ENCODE results near the gene CRYBG2.
"Not testable (repeated sequence)": the region's sequence is repeated elsewhere in the genome, so short reads cannot be mapped to it uniquely, and the experiment has no call there.

CRYBG2 gene

DNA sequence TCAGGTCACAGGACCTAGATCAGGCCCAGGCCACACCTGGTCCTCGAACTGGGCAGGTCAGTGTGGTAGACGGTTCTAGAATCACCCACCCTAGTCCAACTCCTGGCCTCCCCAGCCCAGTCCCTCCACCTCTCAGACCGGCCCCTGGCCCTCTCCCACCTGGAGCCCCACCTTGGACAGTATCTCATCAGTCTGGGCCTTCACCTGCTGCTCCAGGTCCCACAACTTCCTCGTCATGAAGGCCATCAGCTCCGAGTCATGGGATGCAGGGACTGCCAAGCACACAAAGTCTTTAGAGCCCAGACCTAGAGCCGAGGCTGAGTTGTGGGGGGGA is 56.2 kb downstream of the CRYBG2 start:
- in situ Hi-C loops (cut with HindIII; ENCODE audit: low pct_unique_long_range_greater_than_20kb, low sequenced_read_pairs) = no loop called here
- no peak for TF ChIP-seq JUND (IDR thresholded peaks at IDR 0.05; ENCODE audit: low read depth)
- DNase-seq (ENCODE audit: low read depth in 1 of 2, low spot score in 1 of 2) = no peak

DNA sequence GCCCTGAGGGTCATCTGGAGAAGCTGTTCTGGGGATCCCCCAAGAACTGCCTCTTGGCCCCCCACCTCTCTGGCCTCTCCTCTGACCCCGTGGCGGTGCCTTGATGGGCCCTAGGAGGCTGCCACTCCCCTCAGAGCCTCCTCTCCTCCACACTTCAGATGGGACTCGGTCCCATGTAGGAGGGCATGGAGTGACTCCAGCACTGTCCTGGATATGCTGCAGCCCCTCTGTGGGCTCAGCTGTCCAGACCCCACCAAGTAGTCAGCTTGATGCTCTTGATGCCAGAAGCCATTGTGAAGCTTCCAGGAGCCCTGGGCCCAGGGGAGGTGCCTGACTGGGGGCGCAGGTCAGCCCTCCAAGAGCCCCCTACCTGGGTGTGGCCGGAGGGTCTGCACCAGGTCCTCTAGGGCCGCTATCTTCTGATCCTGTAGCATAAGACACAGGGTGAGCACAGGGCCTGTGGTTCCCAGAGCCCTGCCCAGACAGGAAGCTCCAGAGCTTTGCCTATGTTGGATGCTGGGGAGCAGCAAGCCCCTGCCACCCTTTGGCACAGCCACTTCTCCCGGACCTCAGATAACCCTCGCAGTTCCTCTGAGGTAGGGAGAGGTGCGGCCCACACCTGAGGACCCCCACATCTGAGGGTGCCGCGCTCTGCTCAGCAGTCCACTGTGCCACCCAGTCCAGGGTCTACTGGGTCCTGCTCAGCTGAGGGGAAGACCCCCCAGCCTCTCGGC is 56.7 kb downstream of the CRYBG2 start:
- in situ Hi-C loops (cut with HindIII; ENCODE audit: low pct_unique_long_range_greater_than_20kb, low sequenced_read_pairs) = no loop called here
- no peak for TF ChIP-seq JUND (IDR thresholded peaks at IDR 0.05; ENCODE audit: low read depth)
- DNase-seq (ENCODE audit: low read depth in 1 of 2, low spot score in 1 of 2) = no peak

DNA sequence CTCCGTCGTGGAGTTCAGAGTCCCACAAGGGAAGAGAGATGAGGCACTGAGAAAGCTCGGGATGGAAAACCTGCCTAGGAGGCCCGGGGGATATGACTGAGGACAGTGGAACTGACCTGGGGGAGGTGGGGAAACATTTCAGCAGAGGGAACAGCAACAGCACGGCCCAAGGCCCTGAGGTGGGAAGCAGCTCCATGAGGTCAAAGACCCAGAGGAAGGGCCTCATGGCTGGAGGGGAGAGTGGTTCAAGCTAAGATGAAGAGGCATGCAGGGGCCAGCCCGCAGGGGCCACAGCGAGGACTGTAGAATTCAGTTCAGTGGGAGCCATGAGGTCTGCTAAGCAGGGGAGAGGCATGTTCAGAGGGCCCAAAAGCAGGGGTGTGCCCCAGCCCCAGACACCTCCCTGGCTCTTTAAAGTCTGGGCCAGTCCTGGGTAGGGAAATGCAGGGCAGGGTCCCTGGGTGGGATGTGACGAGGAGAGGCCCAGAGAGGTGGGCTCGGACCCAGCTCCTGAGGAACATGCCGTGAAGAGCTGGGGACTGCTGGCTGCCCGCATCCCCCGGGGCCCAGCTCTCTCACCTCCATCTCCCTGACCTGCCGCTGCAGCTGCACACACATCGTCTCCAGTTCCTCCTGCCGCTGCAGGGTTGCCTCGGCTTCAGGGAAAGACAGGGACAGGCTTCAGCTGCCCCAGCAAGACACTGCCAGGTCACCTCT is 57.4 kb downstream of the CRYBG2 start:
- no peak for TF ChIP-seq JUND (IDR thresholded peaks at IDR 0.05; ENCODE audit: low read depth)
- no peak for DNase-seq (ENCODE audit: low read depth in 1 of 2, low spot score in 1 of 2)
- in situ Hi-C loops (cut with HindIII; ENCODE audit: low pct_unique_long_range_greater_than_20kb, low sequenced_read_pairs) = no loop called here

DNA sequence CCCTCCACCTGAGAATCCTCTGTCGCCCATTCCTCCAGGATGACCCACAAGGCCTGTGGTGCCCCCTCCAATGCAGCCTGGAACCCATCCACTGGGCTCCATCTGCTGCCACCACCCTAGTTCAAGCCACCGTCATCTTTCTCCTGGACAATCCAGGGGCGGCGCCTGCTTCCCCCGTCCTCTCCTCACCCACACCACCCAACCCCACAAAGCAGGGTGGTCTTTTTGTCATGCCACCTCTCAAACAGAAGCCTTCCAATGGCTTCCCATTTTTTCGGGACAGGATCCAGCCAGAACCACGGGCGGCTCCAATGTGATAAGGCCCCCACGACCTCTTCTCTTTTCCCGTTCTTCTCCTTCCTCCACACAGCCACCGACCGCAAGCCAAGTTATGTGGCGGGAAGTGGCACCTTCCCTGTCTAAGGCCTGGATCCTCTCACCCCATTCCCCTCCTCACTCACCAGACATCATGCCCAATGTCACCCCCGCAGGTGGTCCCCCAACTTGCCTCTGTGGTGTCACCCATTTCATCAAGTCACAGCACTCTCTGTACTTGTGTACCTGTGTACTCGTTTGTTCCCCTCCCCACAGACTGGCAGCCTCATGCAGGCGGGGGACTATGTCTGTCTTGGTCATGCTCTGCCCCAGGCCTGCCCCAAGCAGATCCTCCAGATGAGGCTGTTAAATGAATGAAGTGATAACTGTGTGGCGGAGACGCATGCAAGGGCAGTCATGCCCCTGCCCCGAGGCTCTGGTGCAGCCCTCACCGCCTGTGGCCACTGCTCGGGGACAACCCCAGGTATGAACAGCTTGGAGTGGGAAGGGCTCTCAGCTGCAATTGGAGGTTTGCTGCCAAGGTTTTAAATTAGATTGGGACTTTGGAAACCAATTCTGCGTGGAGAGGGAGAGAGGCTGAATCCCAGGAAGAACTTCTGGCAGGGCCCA is 58.5 kb downstream of the CRYBG2 start:
- DNase-seq (ENCODE audit: low read depth in 1 of 2, low spot score in 1 of 2) = no peak
- in situ Hi-C loops (cut with HindIII; ENCODE audit: low pct_unique_long_range_greater_than_20kb, low sequenced_read_pairs) = no loop called here
- no peak for TF ChIP-seq JUND (IDR thresholded peaks at IDR 0.05; ENCODE audit: low read depth)

DNA sequence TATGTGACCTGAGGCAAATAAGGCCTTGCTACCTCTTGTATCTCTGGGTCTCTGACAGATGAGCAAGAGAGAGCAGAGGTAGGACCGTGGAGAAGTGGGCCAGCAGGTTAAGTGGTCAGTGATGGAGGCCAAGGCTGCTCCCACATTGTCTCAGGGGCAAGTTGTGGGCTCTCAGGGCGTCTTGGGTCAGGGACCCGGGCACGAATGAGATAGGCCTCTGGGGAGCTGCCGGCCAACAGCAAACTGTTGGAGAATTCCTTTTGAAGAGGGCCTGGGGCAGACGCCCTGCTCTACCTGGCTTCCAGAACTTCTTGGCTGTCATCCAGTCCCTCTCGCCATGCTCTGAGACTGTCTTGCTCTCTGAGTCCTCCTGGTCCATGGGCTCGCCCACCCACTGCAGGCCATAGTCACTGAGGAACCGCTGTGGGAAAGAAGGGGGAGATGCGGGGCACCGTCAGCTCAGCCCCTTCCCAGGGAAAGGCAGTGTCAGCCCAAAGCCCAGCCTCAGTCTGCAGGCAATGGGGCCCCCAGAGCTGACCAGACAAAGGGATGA is 59.9 kb downstream of the CRYBG2 start:
- DNase-seq (ENCODE audit: low read depth in 1 of 2, low spot score in 1 of 2) = no peak
- no peak for TF ChIP-seq JUND (IDR thresholded peaks at IDR 0.05; ENCODE audit: low read depth)
- in situ Hi-C loops (cut with HindIII; ENCODE audit: low pct_unique_long_range_greater_than_20kb, low sequenced_read_pairs) = no loop called here

DNA sequence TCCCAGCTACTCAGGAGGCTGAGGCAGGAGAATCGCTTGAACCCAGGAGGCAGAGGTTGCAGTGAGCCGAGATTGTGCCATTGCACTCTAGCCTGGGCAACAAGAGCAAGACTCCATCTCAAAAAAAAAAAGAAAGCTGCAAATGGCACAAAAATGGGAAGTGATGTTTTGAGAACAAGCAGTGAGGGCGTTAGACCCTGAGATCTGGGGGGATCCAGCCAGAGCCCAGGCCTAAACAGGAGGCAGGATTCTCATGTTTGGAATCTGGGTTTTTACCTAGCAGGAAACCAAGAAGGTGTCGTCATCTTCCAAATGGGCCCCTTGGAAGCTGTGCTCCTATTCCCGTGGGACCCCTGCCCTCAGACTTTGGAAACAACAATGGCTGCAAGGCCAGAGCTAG is 61.2 kb downstream of the CRYBG2 start:
- DNase-seq (ENCODE audit: low read depth in 1 of 2, low spot score in 1 of 2); in situ Hi-C loops (cut with HindIII; ENCODE audit: low pct_unique_long_range_greater_than_20kb, low sequenced_read_pairs): not testable (repeated sequence)

DNA sequence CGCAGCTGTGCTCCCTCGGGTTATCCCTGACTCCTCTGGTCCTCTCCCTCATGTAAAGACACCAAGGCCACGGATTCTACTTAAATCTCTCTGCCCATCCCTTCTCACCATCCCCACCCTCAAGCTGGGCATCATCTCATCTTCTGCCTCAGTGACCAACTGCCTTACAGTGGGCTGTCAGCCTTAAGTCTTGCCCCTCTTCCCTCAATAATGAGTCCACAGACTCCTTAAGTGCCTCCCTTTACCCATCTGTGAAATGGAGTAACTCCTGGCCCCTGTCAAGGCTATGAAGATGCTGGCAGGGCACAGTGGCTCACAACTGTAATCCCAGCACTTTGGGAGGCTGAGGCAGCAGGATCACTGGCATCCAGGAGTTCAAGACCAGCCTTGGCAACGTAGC is 62.0 kb downstream of the CRYBG2 start:
- no peak for TF ChIP-seq JUND (IDR thresholded peaks at IDR 0.05; ENCODE audit: low read depth)
- no peak for DNase-seq (ENCODE audit: low read depth in 1 of 2, low spot score in 1 of 2)
- in situ Hi-C loops (cut with HindIII; ENCODE audit: low pct_unique_long_range_greater_than_20kb, low sequenced_read_pairs) = no loop called here

DNA sequence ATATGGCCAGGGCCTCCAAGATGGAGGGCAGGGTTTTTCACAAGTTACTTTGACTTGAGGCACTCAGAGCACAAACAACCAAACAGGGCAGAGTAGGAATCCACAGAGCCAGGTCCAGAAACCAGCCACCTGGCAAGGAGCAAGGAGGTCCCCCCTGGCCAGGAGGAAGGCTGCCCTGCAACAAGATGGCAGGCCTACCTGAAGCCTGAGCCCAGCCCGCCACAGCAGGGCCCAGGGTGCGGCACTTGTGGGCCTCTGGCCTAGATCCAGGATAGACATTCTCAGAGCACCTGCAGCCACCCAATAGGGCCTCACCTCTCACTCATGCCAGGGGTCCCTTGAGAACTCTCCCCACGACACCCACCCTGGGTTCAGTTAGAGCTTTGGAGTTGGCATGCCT is 62.5 kb downstream of the CRYBG2 start:
- in situ Hi-C loops (cut with HindIII; ENCODE audit: low pct_unique_long_range_greater_than_20kb, low sequenced_read_pairs) = no loop called here
- no peak for DNase-seq (ENCODE audit: low read depth in 1 of 2, low spot score in 1 of 2)
- no peak for TF ChIP-seq JUND (IDR thresholded peaks at IDR 0.05; ENCODE audit: low read depth)

DNA sequence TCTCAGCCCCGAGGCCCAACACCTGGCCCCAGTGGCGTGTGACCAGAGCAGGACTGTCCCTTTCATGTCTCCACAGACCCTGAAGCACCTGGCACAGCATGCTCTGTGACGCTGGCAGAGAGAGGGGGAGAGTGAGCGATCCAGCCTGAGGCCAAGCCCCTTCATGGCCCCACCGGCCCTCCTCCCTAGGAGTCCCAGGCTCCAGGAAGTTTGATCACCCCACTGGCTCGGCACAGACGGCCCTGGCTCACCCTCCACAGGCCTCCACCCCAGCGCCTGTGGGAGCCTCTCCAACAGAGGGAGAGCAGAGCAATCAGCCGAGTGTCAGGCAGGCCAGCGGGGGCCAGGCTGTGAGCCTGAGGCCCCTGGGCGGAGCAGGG is 63.1 kb downstream of the CRYBG2 start:
- in situ Hi-C loops (cut with HindIII; ENCODE audit: low pct_unique_long_range_greater_than_20kb, low sequenced_read_pairs) = no loop called here
- no peak for TF ChIP-seq JUND (IDR thresholded peaks at IDR 0.05; ENCODE audit: low read depth)
- DNase-seq (ENCODE audit: low read depth in 1 of 2, low spot score in 1 of 2) = no peak

DNA sequence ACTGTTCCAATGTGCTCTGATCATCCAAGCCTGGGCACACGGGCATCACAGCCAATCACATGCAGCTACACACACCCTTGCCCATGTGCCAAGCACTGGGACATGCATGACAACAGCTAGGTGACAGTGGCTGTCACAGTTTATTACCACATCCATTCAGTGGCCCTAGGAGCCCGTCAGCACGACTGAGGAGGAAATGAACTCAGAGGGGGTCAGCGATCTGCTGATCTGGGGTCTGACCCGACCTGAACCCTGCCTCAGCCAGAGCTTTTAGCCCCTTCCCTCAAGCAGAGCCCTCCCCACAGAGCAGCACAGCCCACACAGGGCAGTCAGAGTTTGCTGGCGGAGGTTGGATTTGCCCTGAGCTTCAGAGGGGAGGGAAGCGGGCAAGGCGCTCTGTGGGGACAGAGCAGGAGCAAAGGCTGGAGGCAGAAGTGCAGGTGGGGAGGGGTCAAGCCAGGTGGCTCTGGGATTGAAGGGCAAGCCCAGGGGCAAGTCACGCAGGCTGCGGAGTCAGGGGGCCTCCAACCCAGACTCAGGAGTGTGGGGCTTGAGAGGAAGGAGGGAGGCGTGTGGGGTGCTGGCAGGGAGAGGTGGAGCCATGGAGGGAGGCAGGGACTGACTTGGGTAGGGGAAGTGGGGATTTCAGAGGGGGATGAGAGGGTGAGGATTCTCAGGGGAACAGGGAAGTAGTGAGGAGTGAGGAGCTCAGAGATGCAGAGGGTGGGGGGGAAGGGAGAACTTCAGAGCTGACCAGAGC is 63.6 kb downstream of the CRYBG2 start:
- no peak for DNase-seq (ENCODE audit: low read depth in 1 of 2, low spot score in 1 of 2)
- no peak for TF ChIP-seq JUND (IDR thresholded peaks at IDR 0.05; ENCODE audit: low read depth)
- in situ Hi-C loops (cut with HindIII; ENCODE audit: low pct_unique_long_range_greater_than_20kb, low sequenced_read_pairs) = no loop called here

DNA sequence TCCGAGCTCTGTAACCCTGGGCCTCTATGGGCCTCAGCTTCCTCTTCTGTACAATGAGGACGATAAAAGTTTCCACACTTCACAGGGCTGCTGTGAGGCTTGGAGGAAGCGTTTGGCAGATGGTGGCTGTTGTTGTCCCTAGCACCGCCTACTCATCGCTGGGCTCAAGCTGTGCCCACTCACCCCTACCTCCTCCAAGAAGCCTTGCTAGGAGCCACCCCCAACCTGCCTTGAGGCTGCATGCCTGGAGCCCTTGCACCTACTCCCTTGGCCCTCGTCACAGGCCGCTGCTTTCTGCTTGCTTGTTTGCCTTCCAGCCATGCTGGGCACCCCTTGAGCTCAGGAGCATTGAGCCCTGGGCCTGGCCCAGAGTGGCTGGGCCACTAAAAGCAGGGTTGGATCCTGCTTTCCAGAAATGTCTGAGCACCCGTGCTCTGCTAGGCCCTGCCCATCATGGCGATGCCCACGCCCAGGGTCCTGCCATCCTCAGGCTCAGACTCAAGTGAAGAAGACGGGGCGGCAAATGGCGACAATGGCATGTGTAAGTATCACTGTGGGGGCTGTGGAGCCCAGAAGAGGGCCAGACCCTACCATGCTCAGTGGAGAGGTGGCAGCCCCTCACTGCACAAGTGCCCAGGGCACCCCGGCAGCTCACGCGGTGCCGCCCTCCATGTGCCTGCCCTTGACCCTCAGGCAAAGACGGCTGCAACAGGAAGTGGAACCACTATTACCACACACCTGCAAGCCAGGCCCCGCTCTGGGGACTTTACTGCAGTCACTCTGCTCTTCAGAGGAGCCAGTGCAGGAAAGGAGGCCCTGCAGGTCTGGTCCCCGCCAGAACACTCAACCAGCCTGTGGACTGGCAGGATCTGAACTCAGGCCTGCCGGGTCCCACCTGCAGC is 64.5 kb downstream of the CRYBG2 start:
- in situ Hi-C loops (cut with HindIII; ENCODE audit: low pct_unique_long_range_greater_than_20kb, low sequenced_read_pairs) = no loop called here
- no peak for DNase-seq (ENCODE audit: low read depth in 1 of 2, low spot score in 1 of 2)
- no peak for TF ChIP-seq JUND (IDR thresholded peaks at IDR 0.05; ENCODE audit: low read depth)

Measured in T47D (cell line).